ENCODE results near the gene LNP1.

Gene LNP1

GRCh38 chr3:100413613-100414012 is 12.3 kb downstream of the LNP1 start:
- no peak overlapping the region for H3K27ac ChIP-seq (replicated peaks)
- H3K27me3 ChIP-seq (ENCODE audit: insufficient read depth, poor library complexity, severe bottlenecking) = no peaks in the 10 kb centered on the region
- H3K4me3 ChIP-seq (replicated peaks; ENCODE audit: insufficient read depth, low read length) = no peak overlapping the region
- TF ChIP-seq CTCF (IDR thresholded peaks at IDR 0.05; ENCODE audit: insufficient read depth, low read length) (no peak), GABPA (IDR thresholded peaks at IDR 0.05; ENCODE audit: low read depth) (no peak), REST (IDR thresholded peaks at IDR 0.05; ENCODE audit: insufficient replicate concordance, low read depth) (no peak), SPI1 (IDR thresholded peaks at IDR 0.05; ENCODE audit: borderline replicate concordance, low read depth) (no peak), POLR2AphosphoS5 (IDR thresholded peaks at IDR 0.05; ENCODE audit: low read depth) (no peak)
- no peak for DNase-seq (ENCODE audit: low read depth in 1 of 2, low spot score in 1 of 2)

- H3K27ac ChIP-seq (replicated peaks) = no peak overlapping the region
- DNase-seq (ENCODE audit: low read depth in 1 of 2, low spot score in 1 of 2) = no peak
- H3K4me3 ChIP-seq (replicated peaks; ENCODE audit: insufficient read depth, low read length) = no peak overlapping the region
- no peaks in the 10 kb centered on the region for H3K27me3 ChIP-seq (ENCODE audit: insufficient read depth, poor library complexity, severe bottlenecking)
- TF ChIP-seq REST (IDR thresholded peaks at IDR 0.05; ENCODE audit: insufficient replicate concordance, low read depth) (no peak), CTCF (IDR thresholded peaks at IDR 0.05; ENCODE audit: insufficient read depth, low read length) (no peak), POLR2AphosphoS5 (IDR thresholded peaks at IDR 0.05; ENCODE audit: low read depth) (no peak), GABPA (IDR thresholded peaks at IDR 0.05; ENCODE audit: low read depth) (no peak), SPI1 (IDR thresholded peaks at IDR 0.05; ENCODE audit: borderline replicate concordance, low read depth) (no peak)
Measured at GRCh38 chr3:100416176-100416575, 14.8 kb downstream of the LNP1 start.

- Histone ChIP-seq H3K4me3 (replicated peaks; ENCODE audit: insufficient read depth, low read length) (no peak overlapping the region), H3K27me3 (ENCODE audit: insufficient read depth, poor library complexity, severe bottlenecking) (no peaks in the 10 kb centered on the region), H3K27ac (replicated peaks) (no peak overlapping the region)
- no peak for TF ChIP-seq REST (IDR thresholded peaks at IDR 0.05; ENCODE audit: insufficient replicate concordance, low read depth)
- TF ChIP-seq GABPA (IDR thresholded peaks at IDR 0.05; ENCODE audit: low read depth) = no peak
- TF ChIP-seq SPI1 (IDR thresholded peaks at IDR 0.05; ENCODE audit: borderline replicate concordance, low read depth) = no peak
- TF ChIP-seq CTCF (IDR thresholded peaks at IDR 0.05; ENCODE audit: insufficient read depth, low read length) = no peak
- TF ChIP-seq POLR2AphosphoS5 (IDR thresholded peaks at IDR 0.05; ENCODE audit: low read depth) = no peak
- DNase-seq (ENCODE audit: low read depth in 1 of 2, low spot score in 1 of 2) = no peak
Measured at GRCh38 chr3:100416863-100417262, 15.5 kb downstream of the LNP1 start.

Measured in HL-60 (cell line).